ENCODE data around the gene ARHGEF9. TPM values are rescaled to one million over a fixed set of nuclear protein-coding genes. Genes with fewer than 3 reads are reported as not detected.

Gene ARHGEF9
- total and polyA plus RNA-seq, 2 donors from 2014 or later: 20.0 to 26.4 TPM

DNA sequence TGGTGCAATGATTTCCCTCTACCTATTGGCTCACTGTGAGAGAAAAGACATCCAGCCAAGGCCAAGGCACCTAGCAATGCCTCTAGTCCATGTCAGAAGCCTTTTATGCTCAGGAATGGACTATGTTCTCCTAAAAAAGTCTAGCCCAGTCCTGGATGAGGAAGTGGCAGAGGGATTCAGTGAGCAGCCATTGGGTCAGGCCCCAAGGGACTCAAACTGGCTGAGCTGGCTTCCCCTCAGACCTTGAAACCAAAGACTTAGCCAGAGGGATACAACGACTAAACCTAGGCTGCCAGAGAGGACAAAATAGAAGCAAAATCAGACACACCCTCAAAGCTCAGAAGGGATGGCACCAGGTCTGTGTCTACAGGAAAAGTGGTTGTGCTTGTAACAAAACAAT, 49.1 kb downstream of the ARHGEF9 start:
- no peak for DNase-seq
- FAIRE-seq: no peak
- intact Hi-C loops (cut with DNase I): no loop called here

DNA sequence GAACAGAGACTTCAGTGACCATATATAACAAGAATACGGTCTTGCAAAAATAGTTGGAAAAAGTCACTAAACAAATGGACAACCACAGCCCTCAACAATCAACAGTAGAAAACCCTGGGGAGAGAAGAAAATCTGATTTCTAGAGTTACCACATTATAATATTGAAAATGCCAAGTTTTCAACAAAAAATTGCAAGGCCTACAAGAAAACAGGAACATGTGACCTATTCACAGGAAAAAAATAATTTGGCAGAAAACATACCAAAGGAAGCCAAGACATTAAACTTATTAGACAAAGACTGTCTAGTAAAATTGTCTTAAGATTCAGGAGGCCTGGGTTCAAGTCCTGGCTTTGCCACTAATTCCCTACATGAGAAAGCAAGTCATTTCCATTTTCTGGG, 64.7 kb downstream of the ARHGEF9 start:
- DNase-seq (no peak), FAIRE-seq (no peak)
- intact Hi-C loops (cut with DNase I): no loop called here
- Histone ChIP-seq H3K9me3 (ENCODE audit: control insufficient read depth in 2 of 3, insufficient read depth in 1 of 3, low read length in 3 of 3) (no peaks in the 10 kb centered on the region), H3K27me3 (ENCODE audit: control insufficient read depth, insufficient read depth, low read length) (no peaks in the 10 kb centered on the region), H3K4me1 (ENCODE audit: control insufficient read depth in 2 of 3, insufficient read depth in 2 of 3, low read depth in 1 of 3, low read length in 3 of 3) (no peaks in the 10 kb centered on the region), H3K36me3 (ENCODE audit: control insufficient read depth in 2 of 3, insufficient read depth in 3 of 3, low read length in 3 of 3) (peaks cover 0 to 7% (median 0%) of the 10 kb centered on the region in 3 donors), H3K4me3 (ENCODE audit: low read length in 3 of 3) (no peak overlapping the region), H3K9ac (ENCODE audit: low read length in 3 of 3) (no peak overlapping the region), H3K27ac (ENCODE audit: low read depth in 2 of 2, low read length in 2 of 2) (no peak overlapping the region)
- TF ChIP-seq, protein P1, sequence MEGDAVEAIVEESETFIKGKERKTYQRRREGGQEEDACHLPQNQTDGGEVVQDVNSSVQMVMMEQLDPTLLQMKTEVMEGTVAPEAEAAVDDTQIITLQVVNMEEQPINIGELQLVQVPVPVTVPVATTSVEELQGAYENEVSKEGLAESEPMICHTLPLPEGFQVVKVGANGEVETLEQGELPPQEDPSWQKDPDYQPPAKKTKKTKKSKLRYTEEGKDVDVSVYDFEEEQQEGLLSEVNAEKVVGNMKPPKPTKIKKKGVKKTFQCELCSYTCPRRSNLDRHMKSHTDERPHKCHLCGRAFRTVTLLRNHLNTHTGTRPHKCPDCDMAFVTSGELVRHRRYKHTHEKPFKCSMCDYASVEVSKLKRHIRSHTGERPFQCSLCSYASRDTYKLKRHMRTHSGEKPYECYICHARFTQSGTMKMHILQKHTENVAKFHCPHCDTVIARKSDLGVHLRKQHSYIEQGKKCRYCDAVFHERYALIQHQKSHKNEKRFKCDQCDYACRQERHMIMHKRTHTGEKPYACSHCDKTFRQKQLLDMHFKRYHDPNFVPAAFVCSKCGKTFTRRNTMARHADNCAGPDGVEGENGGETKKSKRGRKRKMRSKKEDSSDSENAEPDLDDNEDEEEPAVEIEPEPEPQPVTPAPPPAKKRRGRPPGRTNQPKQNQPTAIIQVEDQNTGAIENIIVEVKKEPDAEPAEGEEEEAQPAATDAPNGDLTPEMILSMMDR (IDR thresholded peaks at IDR 0.05; ENCODE audit: borderline replicate concordance, extremely low read depth, insufficient read depth): no peak

More for the DNA sequence above, 49.1 kb downstream of the ARHGEF9 start:
- H3K4me3 ChIP-seq (ENCODE audit: low read length in 3 of 3): no peak overlapping the region
- no peaks in the 10 kb centered on the region for H3K4me1 ChIP-seq (ENCODE audit: control insufficient read depth in 2 of 3, insufficient read depth in 2 of 3, low read depth in 1 of 3, low read length in 3 of 3)
- no peaks in the 10 kb centered on the region for H3K27me3 ChIP-seq (ENCODE audit: control insufficient read depth, insufficient read depth, low read length)
- H3K27ac ChIP-seq (ENCODE audit: low read depth in 2 of 2, low read length in 2 of 2): no peak overlapping the region
- no peaks in the 10 kb centered on the region for H3K9me3 ChIP-seq (ENCODE audit: control insufficient read depth in 2 of 3, insufficient read depth in 1 of 3, low read length in 3 of 3)
- TF ChIP-seq, protein P1 (IDR thresholded peaks at IDR 0.05; ENCODE audit: borderline replicate concordance, extremely low read depth, insufficient read depth): no peak
- H3K36me3 ChIP-seq (ENCODE audit: control insufficient read depth in 2 of 3, insufficient read depth in 3 of 3, low read length in 3 of 3): no peaks in the 10 kb centered on the region
- no peak overlapping the region for H3K9ac ChIP-seq (ENCODE audit: low read length in 3 of 3)

DNA sequence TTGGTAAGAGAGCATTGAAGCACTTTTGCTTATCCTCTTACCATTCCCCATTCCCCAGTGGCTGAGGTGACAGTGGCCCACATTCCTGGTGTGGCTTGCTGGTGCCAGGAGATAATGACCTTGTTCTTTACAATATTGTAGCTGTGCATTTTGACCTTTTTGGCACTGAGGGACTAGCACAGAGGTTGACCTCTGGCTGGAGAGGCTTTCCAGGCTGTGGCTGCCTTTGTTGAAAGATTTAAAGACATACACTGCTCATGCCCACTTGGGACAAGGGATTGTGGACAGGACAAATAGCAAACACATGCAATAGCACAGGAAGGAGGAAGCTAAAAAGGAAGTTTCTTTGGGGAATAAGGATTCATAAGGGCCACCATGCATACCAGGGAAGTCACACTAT, 65.4 kb downstream of the ARHGEF9 start:
- FAIRE-seq: no peak
- H3K4me1 ChIP-seq (ENCODE audit: control insufficient read depth in 2 of 3, insufficient read depth in 2 of 3, low read depth in 1 of 3, low read length in 3 of 3): no peaks in the 10 kb centered on the region
- intact Hi-C loops (cut with DNase I): no loop called here
- no peak overlapping the region for H3K4me3 ChIP-seq (ENCODE audit: low read length in 3 of 3)
- H3K9ac ChIP-seq (ENCODE audit: low read length in 3 of 3): no peak overlapping the region
- H3K27me3 ChIP-seq (ENCODE audit: control insufficient read depth, insufficient read depth, low read length): no peaks in the 10 kb centered on the region
- peaks cover 0 to 7% (median 0%) of the 10 kb centered on the region in 3 donors for H3K36me3 ChIP-seq (ENCODE audit: control insufficient read depth in 2 of 3, insufficient read depth in 3 of 3, low read length in 3 of 3)
- no peaks in the 10 kb centered on the region for H3K9me3 ChIP-seq (ENCODE audit: control insufficient read depth in 2 of 3, insufficient read depth in 1 of 3, low read length in 3 of 3)
- DNase-seq: no peak
- TF ChIP-seq, protein P1 (IDR thresholded peaks at IDR 0.05; ENCODE audit: borderline replicate concordance, extremely low read depth, insufficient read depth): no peak
- H3K27ac ChIP-seq (ENCODE audit: low read depth in 2 of 2, low read length in 2 of 2): no peak overlapping the region

Measured in kidney (tissue), 14 donors.